Kidney (tissue), 14 donors: ENCODE measurements around the gene NHSL2. TPM values are rescaled to one million over a fixed set of nuclear protein-coding genes. Genes with fewer than 3 reads are reported as not detected.

Source experiments
- DNase-seq, 5 donors: peaks; one replicate each; pipeline ENCODE4 v3.0.0-alpha.2; 2013 to 2020
- FAIRE-seq: peaks from 2 replicates; lab custom pipeline; 2012; peaks lifted over from hg19 to GRCh38; lab: Jason Lieb, UNC
- H3K27ac ChIP-seq, 2 donors: one replicate each; pipeline ENCODE4 v1.7.0; 2013; ENCODE audit warnings: low read depth in 2 of 2, low read length in 2 of 2, inconsistent platforms in 1 of 2
- H3K27me3 ChIP-seq: one replicate; pipeline ENCODE4 v1.7.1; 2013; ENCODE audit warnings: low read length, inconsistent platforms; ENCODE audit not compliant: control insufficient read depth, insufficient read depth
- H3K36me3 ChIP-seq, 3 donors: one replicate each; pipeline versions ENCODE4 v1.7.0 to v1.7.1; 2013; ENCODE audit warnings: low read length in 3 of 3, control low read depth in 1 of 3, inconsistent platforms in 1 of 3; ENCODE audit not compliant: insufficient read depth in 3 of 3, control insufficient read depth in 2 of 3
- H3K4me1 ChIP-seq, 3 donors: one replicate each; pipeline versions ENCODE4 v1.7.0 to v1.7.1; 2013; ENCODE audit warnings: low read length in 3 of 3, inconsistent platforms in 1 of 3, low read depth in 1 of 3; ENCODE audit not compliant: control insufficient read depth in 2 of 3, insufficient read depth in 2 of 3
- H3K4me3 ChIP-seq, 3 donors: one replicate each; pipeline versions ENCODE4 v1.7.0 to v1.8.1; 2013; ENCODE audit warnings: low read length in 3 of 3, control low read depth in 1 of 3, inconsistent platforms in 1 of 3
- H3K9ac ChIP-seq, 3 donors: one replicate each; pipeline versions ENCODE4 v1.7.0 to v1.7.1; 2013; ENCODE audit warnings: low read length in 3 of 3, control low read depth in 1 of 3, inconsistent platforms in 1 of 3
- H3K9me3 ChIP-seq, 3 donors: one replicate each; pipeline versions ENCODE4 v1.7.0 to v1.7.1; 2013; ENCODE audit warnings: low read length in 3 of 3, control low read depth in 1 of 3, inconsistent platforms in 1 of 3; ENCODE audit not compliant: control insufficient read depth in 2 of 3, insufficient read depth in 1 of 3
- CTCF ChIP-seq: IDR thresholded peaks from 3 replicates; pipeline ENCODE4 v1.5.1; 2012; ENCODE audit warnings: mild to moderate bottlenecking, moderate library complexity, borderline replicate concordance; ENCODE audit not compliant: insufficient read depth; ENCODE audit errors: extremely low read depth
- intact Hi-C: fragments of 100-400 bp; cut with DNase I; formaldehyde crosslinking; loops from one replicate; pipeline ENCODE4 v1.11.1; 2022
- polyA plus RNA-seq: library from polyadenylated mRNA; stranded (reverse); fragments of 350-450 nt; fragmentation: Illumina TruSeq; extraction: RNeasy Lipid Tissue Mini Kit (QIAGEN cat#74804); gene quantifications from one replicate; pipeline ENCODE4 v1.2.3, GENCODE V29; 2014; ENCODE audit warnings: low read depth, low replicate concordance; ENCODE audit not compliant: insufficient read depth
- total RNA-seq: library from RNA; stranded (reverse); fragmentation: NEBNext Ultra II Directional; extraction: Animal tissue kit (Norgen Biotek cat#: 25700); gene quantifications from one replicate; pipeline ENCODE4 v1.2.1, GENCODE V29; 2021
- donor health status: control.
- donor health status: control.
- donor health status: control.
- donor health status: control.
- donor health status: control.
- donor health status: DM: yes; HTN: yes; CAD: no.
- donor health status: Normal renal cell carcinoma (clear cell type).

Gene NHSL2
- total and polyA plus RNA-seq, 2 donors from 2014 or later, result 1.3 to 10.8 TPM

- FAIRE-seq, result no peak
- intact Hi-C loops, result no loop called here
- Histone ChIP-seq H3K9ac (no peak overlapping the region), H3K27me3 (no peaks in the 10 kb centered on the region), H3K4me3 (no peak overlapping the region), H3K27ac (no peak overlapping the region), H3K36me3 (no peaks in the 10 kb centered on the region), H3K9me3 (no peaks in the 10 kb centered on the region), H3K4me1 (no peaks in the 10 kb centered on the region)
- no peak for DNase-seq
- no peak for TF ChIP-seq CTCF
These were observed 79.3 kb downstream of the NHSL2 start for GRCh38 chrX:71989768-71990426.

GRCh38 chrX:71990518-71990917 is 79.9 kb downstream of the NHSL2 start:
- Histone ChIP-seq H3K4me1 (no peaks in the 10 kb centered on the region), H3K27me3 (no peaks in the 10 kb centered on the region), H3K36me3 (no peaks in the 10 kb centered on the region), H3K9ac (no peak overlapping the region), H3K4me3 (no peak overlapping the region), H3K9me3 (no peaks in the 10 kb centered on the region), H3K27ac (no peak overlapping the region)
- intact Hi-C loops, result no loop called here
- no peak for TF ChIP-seq CTCF
- DNase-seq, result no peak
- FAIRE-seq, result no peak

- Histone ChIP-seq H3K36me3 (no peaks in the 10 kb centered on the region), H3K27ac (no peak overlapping the region), H3K4me1 (no peaks in the 10 kb centered on the region), H3K27me3 (no peaks in the 10 kb centered on the region), H3K9me3 (no peaks in the 10 kb centered on the region), H3K9ac (no peak overlapping the region), H3K4me3 (no peak overlapping the region)
- intact Hi-C loops, result no loop called here
- no peak for DNase-seq
- FAIRE-seq, result no peak
- TF ChIP-seq CTCF, result no peak
These were observed 80.5 kb downstream of the NHSL2 start for GRCh38 chrX:71991164-71991563.

GRCh38 chrX:71992711-71993110 is 82.1 kb downstream of the NHSL2 start:
- DNase-seq, result no peak
- no peaks in the 10 kb centered on the region for H3K27me3 ChIP-seq
- H3K36me3 ChIP-seq, result no peaks in the 10 kb centered on the region
- no peak for FAIRE-seq
- H3K4me1 ChIP-seq, result no peaks in the 10 kb centered on the region
- H3K27ac ChIP-seq, result no peak overlapping the region
- intact Hi-C loops, result no loop called here
- H3K4me3 ChIP-seq, result no peak overlapping the region
- no peak for TF ChIP-seq CTCF
- no peak overlapping the region for H3K9ac ChIP-seq
- no peaks in the 10 kb centered on the region for H3K9me3 ChIP-seq
